ENCODE data around the gene SORCS2. TPM values are rescaled to one million over a fixed set of nuclear protein-coding genes. Genes with fewer than 3 reads are reported as not detected.

SORCS2 gene
- total and polyA plus RNA-seq, 2 experiments from 2014 or later, result 0.92 to 6.9 TPM

DNA sequence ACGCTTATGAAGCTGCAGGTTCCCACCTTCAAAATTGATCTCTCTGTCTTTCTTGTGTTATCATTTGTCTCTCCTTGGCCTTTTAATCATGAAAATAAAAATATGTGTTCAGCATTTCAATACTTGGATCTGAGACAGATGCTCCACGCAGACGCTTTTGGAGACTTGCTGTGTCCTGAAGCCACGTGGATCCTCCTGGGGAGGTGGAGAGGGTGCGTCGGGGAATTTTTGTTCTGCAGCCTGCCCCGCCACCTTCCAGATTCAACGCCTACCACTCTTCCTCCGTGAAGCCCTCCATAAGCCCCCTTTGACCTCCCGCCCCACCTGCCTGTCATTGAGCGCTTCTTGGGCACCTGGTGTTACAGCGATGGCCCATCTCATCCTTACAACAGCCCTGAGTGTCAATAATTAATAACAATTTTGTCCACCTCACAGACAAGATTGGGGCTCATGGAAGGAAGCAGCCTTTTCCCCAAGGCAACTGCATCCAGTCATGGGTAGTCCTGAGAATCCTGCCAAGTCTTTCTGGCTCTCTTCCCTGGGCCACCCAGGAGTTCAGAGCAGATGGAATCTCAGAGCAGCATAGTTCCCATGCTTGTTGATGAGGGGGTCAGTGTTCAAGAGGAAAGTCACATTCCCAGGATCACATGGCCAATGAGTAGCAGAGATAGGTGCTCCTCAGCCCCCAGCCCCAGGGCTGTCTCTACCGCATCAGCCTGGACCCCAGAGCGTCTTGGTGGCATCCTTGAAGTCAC, 415.0 kb downstream of the SORCS2 start:
- no peaks in the 10 kb centered on the region for H3K4me1 ChIP-seq (ENCODE audit: low read depth)
- DNase-seq (ENCODE audit: low read depth in 1 of 2, low spot score in 1 of 2), result peak in 1 of 2 donors; percentile 44
- TF ChIP-seq, protein P1, sequence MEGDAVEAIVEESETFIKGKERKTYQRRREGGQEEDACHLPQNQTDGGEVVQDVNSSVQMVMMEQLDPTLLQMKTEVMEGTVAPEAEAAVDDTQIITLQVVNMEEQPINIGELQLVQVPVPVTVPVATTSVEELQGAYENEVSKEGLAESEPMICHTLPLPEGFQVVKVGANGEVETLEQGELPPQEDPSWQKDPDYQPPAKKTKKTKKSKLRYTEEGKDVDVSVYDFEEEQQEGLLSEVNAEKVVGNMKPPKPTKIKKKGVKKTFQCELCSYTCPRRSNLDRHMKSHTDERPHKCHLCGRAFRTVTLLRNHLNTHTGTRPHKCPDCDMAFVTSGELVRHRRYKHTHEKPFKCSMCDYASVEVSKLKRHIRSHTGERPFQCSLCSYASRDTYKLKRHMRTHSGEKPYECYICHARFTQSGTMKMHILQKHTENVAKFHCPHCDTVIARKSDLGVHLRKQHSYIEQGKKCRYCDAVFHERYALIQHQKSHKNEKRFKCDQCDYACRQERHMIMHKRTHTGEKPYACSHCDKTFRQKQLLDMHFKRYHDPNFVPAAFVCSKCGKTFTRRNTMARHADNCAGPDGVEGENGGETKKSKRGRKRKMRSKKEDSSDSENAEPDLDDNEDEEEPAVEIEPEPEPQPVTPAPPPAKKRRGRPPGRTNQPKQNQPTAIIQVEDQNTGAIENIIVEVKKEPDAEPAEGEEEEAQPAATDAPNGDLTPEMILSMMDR (IDR thresholded peaks at IDR 0.05; ENCODE audit: low read depth, low read length), result no peak
- H3K27ac ChIP-seq, result no peak overlapping the region
- H3K36me3 ChIP-seq, result no peaks in the 10 kb centered on the region
- no peaks in the 10 kb centered on the region for H3K27me3 ChIP-seq
- H3K9me3 ChIP-seq (ENCODE audit: low read depth), result no peaks in the 10 kb centered on the region
- no peak overlapping the region for H3K4me3 ChIP-seq

DNA sequence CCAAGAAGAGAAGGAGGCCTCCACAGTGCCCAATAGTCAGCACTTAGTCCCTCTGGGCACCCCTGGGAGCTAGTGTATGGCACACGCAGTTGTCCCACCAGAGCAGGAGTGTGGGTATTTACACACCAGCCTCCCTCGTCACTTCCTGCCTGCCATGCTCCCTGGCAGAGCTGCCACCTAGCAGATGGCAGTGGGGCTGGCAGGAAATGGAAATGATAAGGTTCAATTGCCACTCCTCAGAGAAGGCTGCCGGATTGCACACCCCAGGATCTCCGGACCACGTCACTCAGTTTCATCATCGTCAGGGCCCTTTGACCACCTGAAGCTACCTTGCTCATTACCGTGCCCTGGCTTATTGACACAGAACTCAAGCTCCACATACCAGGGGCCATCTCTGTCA, 415.7 kb downstream of the SORCS2 start:
- TF ChIP-seq, protein P1 (IDR thresholded peaks at IDR 0.05; ENCODE audit: low read depth, low read length), result no peak
- Histone ChIP-seq H3K36me3 (no peaks in the 10 kb centered on the region), H3K9me3 (ENCODE audit: low read depth) (no peaks in the 10 kb centered on the region), H3K4me3 (no peak overlapping the region), H3K4me1 (ENCODE audit: low read depth) (no peaks in the 10 kb centered on the region), H3K27me3 (no peaks in the 10 kb centered on the region), H3K27ac (no peak overlapping the region)
- no peak for DNase-seq (ENCODE audit: low read depth in 1 of 2, low spot score in 1 of 2)

DNA sequence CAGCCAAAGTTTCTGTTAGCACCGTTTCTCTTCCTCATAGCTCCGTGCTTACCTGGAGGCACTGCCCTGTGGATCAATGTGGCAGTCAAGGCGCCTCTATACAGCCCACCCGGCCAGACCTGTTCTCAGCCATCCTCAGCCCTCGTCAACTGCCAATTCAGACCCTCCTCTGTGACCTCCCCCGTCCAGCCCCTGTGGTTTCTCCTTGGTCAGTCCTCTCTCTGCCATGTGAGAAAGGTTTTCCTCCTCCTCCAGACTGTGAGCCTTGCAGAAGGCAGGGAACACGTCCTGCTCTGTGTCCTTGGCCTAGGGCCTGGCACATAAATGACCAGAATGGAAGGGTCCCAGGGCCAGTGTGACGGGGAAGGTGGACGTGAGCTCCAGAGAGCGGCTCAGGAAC, 417.0 kb downstream of the SORCS2 start:
- Histone ChIP-seq H3K36me3 (no peaks in the 10 kb centered on the region), H3K4me3 (no peak overlapping the region), H3K27ac (no peak overlapping the region), H3K27me3 (no peaks in the 10 kb centered on the region), H3K4me1 (ENCODE audit: low read depth) (no peaks in the 10 kb centered on the region), H3K9me3 (ENCODE audit: low read depth) (no peaks in the 10 kb centered on the region)
- TF ChIP-seq, protein P1 (IDR thresholded peaks at IDR 0.05; ENCODE audit: low read depth, low read length), result no peak
- DNase-seq (ENCODE audit: low read depth in 1 of 2, low spot score in 1 of 2), result no peak

DNA sequence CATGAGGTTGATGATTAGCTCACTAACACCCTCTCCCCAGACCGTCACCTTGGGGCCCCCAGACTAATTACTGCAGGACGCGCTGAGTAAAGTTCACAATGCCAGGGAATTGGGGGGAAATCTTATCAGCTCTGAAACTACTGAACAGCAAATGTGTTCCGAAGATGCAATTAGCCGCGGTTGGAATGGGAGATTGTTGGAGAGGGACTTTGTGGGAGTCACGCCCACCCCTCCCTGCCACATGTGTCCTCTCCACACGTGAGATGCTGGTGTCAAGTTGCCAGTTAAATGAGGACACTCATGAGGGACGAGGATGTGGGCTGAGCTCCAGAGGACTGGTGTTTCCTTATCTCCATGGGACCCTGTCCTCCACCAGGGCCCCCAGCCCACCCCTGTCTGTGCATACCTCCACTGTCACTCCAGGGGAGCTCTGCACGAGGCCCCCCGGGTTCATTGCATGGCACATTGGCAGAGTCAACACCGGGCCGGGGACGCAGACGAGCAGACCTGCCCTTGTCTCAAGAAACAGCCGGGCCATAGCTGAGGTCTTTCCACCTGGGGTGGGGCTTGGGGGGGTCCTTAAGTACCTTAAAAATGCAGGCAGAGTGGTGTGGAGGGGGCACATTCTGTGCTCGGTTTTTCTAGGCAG, 417.8 kb downstream of the SORCS2 start:
- Histone ChIP-seq H3K36me3 (no peaks in the 10 kb centered on the region), H3K27me3 (no peaks in the 10 kb centered on the region), H3K27ac (no peak overlapping the region), H3K9me3 (ENCODE audit: low read depth) (no peaks in the 10 kb centered on the region), H3K4me3 (no peak overlapping the region), H3K4me1 (ENCODE audit: low read depth) (no peaks in the 10 kb centered on the region)
- DNase-seq (ENCODE audit: low read depth in 1 of 2, low spot score in 1 of 2), result no peak
- TF ChIP-seq, protein P1 (IDR thresholded peaks at IDR 0.05; ENCODE audit: low read depth, low read length), result no peak

DNA sequence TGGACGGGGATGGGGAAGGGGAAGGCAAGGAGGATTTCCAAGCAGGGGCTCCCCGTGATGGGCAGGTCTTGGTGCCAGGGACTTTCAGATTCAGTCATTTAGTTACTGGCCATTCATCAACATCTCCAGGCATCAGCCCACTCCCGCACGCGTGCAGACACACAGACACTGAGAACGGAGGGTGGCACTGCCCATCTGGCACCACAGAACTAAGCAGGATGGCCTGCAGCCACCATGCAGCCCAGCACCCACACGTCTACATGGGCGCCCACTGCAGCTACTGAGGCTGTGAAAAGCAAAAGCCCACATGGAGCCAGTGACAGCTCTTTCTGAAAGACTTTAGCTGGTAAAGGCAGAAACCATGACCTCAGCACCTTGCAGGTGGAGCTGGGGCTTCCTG, 418.5 kb downstream of the SORCS2 start:
- no peaks in the 10 kb centered on the region for H3K27me3 ChIP-seq
- DNase-seq (ENCODE audit: low read depth in 1 of 2, low spot score in 1 of 2), result no peak
- no peaks in the 10 kb centered on the region for H3K4me1 ChIP-seq (ENCODE audit: low read depth)

More for the DNA sequence above, 418.5 kb downstream of the SORCS2 start:
- Histone ChIP-seq H3K9me3 (ENCODE audit: low read depth) (no peaks in the 10 kb centered on the region), H3K36me3 (no peaks in the 10 kb centered on the region), H3K27ac (no peak overlapping the region), H3K4me3 (no peak overlapping the region)
- TF ChIP-seq, protein P1 (IDR thresholded peaks at IDR 0.05; ENCODE audit: low read depth, low read length), result no peak

Measured in cardiac muscle cell (in vitro differentiated cells and primary cell).